Upper lobe of left lung (tissue), 4 donors: ENCODE results near the gene SPANXN4.

Source experiments
- CTCF ChIP-seq, 6 experiments: fragments of 450-650 bp in 4 of 6; fragments of 200-600 bp in 2 of 6; sonication (generic) in 2 of 6; IDR thresholded peaks; one replicate each; pipeline ENCODE4 v1.5.1; 2016 to 2019; ENCODE audit warnings: antibody characterized with exemption in 6 of 6
- POLR2A ChIP-seq, 4 donors: fragments of 450-650 bp; IDR thresholded peaks; one replicate each; pipeline ENCODE4 v1.5.1; 2016 to 2017; ENCODE audit warnings: antibody characterized with exemption in 4 of 4, mild to moderate bottlenecking in 2 of 4

- TF ChIP-seq CTCF (IDR thresholded peaks at IDR 0.05) (no peak), POLR2A (IDR thresholded peaks at IDR 0.05) (no peak)
Measured at GRCh38 chrX:143058120-143058519, 32.4 kb downstream of the SPANXN4 start.
